ENCODE data around the gene ZNF239. TPM values are rescaled to one million over a fixed set of nuclear protein-coding genes. Genes with fewer than 3 reads are reported as not detected.
A peak's percentile ranks its signal among the peaks of the same experiment; 100 is the strongest.

The ZNF239 gene
- total and polyA plus RNA-seq, 2 donors (not counting 1 experiment from before 2014, with no cell fraction given): 3.8 to 7.8 TPM

DNA sequence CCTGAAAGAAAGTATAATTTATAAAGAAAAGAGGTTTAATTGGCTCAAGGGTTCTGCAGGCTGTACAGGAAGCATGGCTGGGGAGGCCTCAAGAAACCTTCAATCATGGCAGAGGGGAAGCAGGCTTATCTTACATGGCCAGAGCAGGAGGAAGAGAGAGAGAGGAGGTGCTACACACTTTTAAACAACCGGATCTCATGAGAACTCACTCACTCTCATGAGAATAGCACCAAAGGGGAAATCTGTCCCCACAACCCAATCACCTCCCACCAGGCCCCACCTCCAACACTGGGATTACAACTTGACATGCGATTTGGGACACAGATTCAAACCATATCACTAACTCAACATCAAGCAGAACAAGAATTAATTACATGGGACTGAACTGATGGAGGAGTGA is 24.9 kb upstream of the ZNF239 start:
- H3K36me3 ChIP-seq (ENCODE audit: control insufficient read depth, insufficient read depth, low read length): no peaks in the 10 kb centered on the region
- H3K27ac ChIP-seq (ENCODE audit: insufficient read depth, low read length): no peak overlapping the region
- H3K9ac ChIP-seq (ENCODE audit: insufficient read depth, low read length): no peak overlapping the region
- no peaks in the 10 kb centered on the region for H3K9me3 ChIP-seq (ENCODE audit: control insufficient read depth, insufficient read depth, low read depth, low read length)
- DNase-seq (ENCODE audit: low read depth in 2 of 2): no peak
- no peak overlapping the region for H2AFZ ChIP-seq (ENCODE audit: low read length)
- no peak overlapping the region for H3K4me2 ChIP-seq (ENCODE audit: extremely low read depth, insufficient read depth, low read length)
- no peaks in the 10 kb centered on the region for H4K20me1 ChIP-seq (ENCODE audit: control insufficient read depth, extremely low read depth, insufficient read depth, low read length)
- TF ChIP-seq, protein P1, sequence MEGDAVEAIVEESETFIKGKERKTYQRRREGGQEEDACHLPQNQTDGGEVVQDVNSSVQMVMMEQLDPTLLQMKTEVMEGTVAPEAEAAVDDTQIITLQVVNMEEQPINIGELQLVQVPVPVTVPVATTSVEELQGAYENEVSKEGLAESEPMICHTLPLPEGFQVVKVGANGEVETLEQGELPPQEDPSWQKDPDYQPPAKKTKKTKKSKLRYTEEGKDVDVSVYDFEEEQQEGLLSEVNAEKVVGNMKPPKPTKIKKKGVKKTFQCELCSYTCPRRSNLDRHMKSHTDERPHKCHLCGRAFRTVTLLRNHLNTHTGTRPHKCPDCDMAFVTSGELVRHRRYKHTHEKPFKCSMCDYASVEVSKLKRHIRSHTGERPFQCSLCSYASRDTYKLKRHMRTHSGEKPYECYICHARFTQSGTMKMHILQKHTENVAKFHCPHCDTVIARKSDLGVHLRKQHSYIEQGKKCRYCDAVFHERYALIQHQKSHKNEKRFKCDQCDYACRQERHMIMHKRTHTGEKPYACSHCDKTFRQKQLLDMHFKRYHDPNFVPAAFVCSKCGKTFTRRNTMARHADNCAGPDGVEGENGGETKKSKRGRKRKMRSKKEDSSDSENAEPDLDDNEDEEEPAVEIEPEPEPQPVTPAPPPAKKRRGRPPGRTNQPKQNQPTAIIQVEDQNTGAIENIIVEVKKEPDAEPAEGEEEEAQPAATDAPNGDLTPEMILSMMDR (conservative IDR thresholded peaks at IDR 0.05 in 1 of 2, IDR thresholded peaks at IDR 0.05 in 1 of 2; ENCODE audit: low read depth in 1 of 2, low read length in 2 of 2): no peak
- TF ChIP-seq EZH2 (IDR thresholded peaks at IDR 0.05; ENCODE audit: low read length, missing control alignments): no peak
- no peak overlapping the region for H3K4me3 ChIP-seq (replicated peaks in 1 of 4; ENCODE audit: control extremely low read depth in 1 of 4, insufficient read depth in 1 of 4, low read depth in 3 of 4, low read length in 4 of 4)
- H3K27me3 ChIP-seq (ENCODE audit: control insufficient read depth, insufficient read depth, low read length): no peaks in the 10 kb centered on the region
- no peaks in the 10 kb centered on the region for H3K79me2 ChIP-seq (ENCODE audit: control insufficient read depth, insufficient read depth, low read length)
- peaks cover 2% of the 10 kb centered on the region for H3K4me1 ChIP-seq (ENCODE audit: control insufficient read depth, extremely low read depth, insufficient read depth, low read length)

DNA sequence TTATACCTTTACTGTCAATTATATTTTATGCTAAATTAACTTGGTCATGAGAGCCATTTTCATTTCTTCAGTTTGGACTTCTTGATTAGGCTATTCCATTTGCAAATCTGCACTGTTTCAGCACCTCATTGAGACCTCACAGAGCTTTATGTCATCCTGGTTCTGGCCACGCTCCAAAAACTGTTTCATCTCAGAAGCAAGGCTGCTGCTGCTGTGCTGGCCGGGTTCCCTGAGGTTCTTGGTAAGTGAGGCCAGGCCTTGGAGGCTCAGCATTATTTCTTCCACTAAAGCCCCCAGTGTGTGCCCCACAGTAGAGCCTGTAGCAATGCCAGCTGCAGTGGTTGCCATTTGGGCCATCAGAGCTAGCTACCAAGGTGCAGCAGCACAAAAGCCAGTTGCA is 24.0 kb upstream of the ZNF239 start:
- H3K4me3 ChIP-seq (replicated peaks in 1 of 4; ENCODE audit: control extremely low read depth in 1 of 4, insufficient read depth in 1 of 4, low read depth in 3 of 4, low read length in 4 of 4): no peak overlapping the region

DNA sequence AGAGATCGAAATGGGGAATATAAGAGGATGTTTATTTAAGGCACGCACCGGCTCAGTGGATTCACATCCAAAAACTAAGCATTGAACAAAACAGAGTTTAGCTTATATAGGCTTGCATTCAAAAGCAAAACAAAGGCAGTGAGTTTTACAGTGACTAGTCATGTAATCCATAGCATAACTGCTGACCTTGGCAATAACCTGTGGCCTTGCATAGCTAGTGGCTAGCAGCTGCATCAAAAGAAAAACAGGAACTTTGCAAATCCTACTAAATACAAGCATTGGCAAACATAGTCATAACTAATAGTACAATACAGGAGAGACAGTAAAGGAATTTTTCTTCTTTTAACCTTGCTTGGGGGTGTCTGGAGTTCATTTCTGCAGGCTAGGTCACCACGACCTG is 22.1 kb upstream of the ZNF239 start:
- Histone ChIP-seq H3K27me3 (ENCODE audit: control insufficient read depth, insufficient read depth, low read length) (peaks cover 6% of the 10 kb centered on the region), H3K79me2 (ENCODE audit: control insufficient read depth, insufficient read depth, low read length) (no peaks in the 10 kb centered on the region), H3K4me1 (ENCODE audit: control insufficient read depth, extremely low read depth, insufficient read depth, low read length) (peaks cover 2% of the 10 kb centered on the region), H3K9me3 (ENCODE audit: control insufficient read depth, insufficient read depth, low read depth, low read length) (no peaks in the 10 kb centered on the region), H3K4me2 (ENCODE audit: extremely low read depth, insufficient read depth, low read length) (no peak overlapping the region), H4K20me1 (ENCODE audit: control insufficient read depth, extremely low read depth, insufficient read depth, low read length) (no peaks in the 10 kb centered on the region), H3K4me3 (replicated peaks in 1 of 4; ENCODE audit: control extremely low read depth in 1 of 4, insufficient read depth in 1 of 4, low read depth in 3 of 4, low read length in 4 of 4) (no peak overlapping the region), H3K9ac (ENCODE audit: insufficient read depth, low read length) (no peak overlapping the region), H2AFZ (ENCODE audit: low read length) (no peak overlapping the region), H3K36me3 (ENCODE audit: control insufficient read depth, insufficient read depth, low read length) (no peaks in the 10 kb centered on the region), H3K27ac (ENCODE audit: insufficient read depth, low read length) (no peak overlapping the region)
- TF ChIP-seq EZH2 (IDR thresholded peaks at IDR 0.05; ENCODE audit: low read length, missing control alignments): no peak
- TF ChIP-seq, protein P1 (conservative IDR thresholded peaks at IDR 0.05 in 1 of 2, IDR thresholded peaks at IDR 0.05 in 1 of 2; ENCODE audit: low read depth in 1 of 2, low read length in 2 of 2): no peak
- no peak for DNase-seq (ENCODE audit: low read depth in 2 of 2)

More for the DNA sequence above, 24.0 kb upstream of the ZNF239 start:
- H3K9me3 ChIP-seq (ENCODE audit: control insufficient read depth, insufficient read depth, low read depth, low read length): no peaks in the 10 kb centered on the region
- no peak overlapping the region for H2AFZ ChIP-seq (ENCODE audit: low read length)
- H3K4me1 ChIP-seq (ENCODE audit: control insufficient read depth, extremely low read depth, insufficient read depth, low read length): peaks cover 2% of the 10 kb centered on the region
- H3K36me3 ChIP-seq (ENCODE audit: control insufficient read depth, insufficient read depth, low read length): no peaks in the 10 kb centered on the region
- no peaks in the 10 kb centered on the region for H4K20me1 ChIP-seq (ENCODE audit: control insufficient read depth, extremely low read depth, insufficient read depth, low read length)
- H3K27me3 ChIP-seq (ENCODE audit: control insufficient read depth, insufficient read depth, low read length): no peaks in the 10 kb centered on the region
- no peak overlapping the region for H3K27ac ChIP-seq (ENCODE audit: insufficient read depth, low read length)
- TF ChIP-seq EZH2 (IDR thresholded peaks at IDR 0.05; ENCODE audit: low read length, missing control alignments): no peak
- TF ChIP-seq, protein P1 (conservative IDR thresholded peaks at IDR 0.05 in 1 of 2, IDR thresholded peaks at IDR 0.05 in 1 of 2; ENCODE audit: low read depth in 1 of 2, low read length in 2 of 2): no peak
- H3K4me2 ChIP-seq (ENCODE audit: extremely low read depth, insufficient read depth, low read length): no peak overlapping the region
- H3K9ac ChIP-seq (ENCODE audit: insufficient read depth, low read length): no peak overlapping the region
- no peaks in the 10 kb centered on the region for H3K79me2 ChIP-seq (ENCODE audit: control insufficient read depth, insufficient read depth, low read length)
- peak; percentile 16 to 59 for DNase-seq (ENCODE audit: low read depth in 2 of 2)
